ENCODE data around the gene GIMAP4. TPM values are rescaled to one million over a fixed set of nuclear protein-coding genes. Genes with fewer than 3 reads are reported as not detected.

The GIMAP4 gene
- total RNA-seq, 1 donor from 2014 or later: not detected

- DNase-seq (ENCODE audit: low read depth): no peak
- no peak for FAIRE-seq
- H3K4me3 ChIP-seq (ENCODE audit: low read depth, low read length): no peak overlapping the region
These were observed 28.9 kb upstream of the GIMAP4 start for GRCh38 chr7:150538259-150538658.

GRCh38 chr7:150553163-150553562, 14.0 kb upstream of the GIMAP4 start:
- H3K27me3 ChIP-seq (ENCODE audit: control insufficient read depth, insufficient read depth, low read length): no peaks in the 10 kb centered on the region
- TF ChIP-seq CTCF (IDR thresholded peaks at IDR 0.05; ENCODE audit: insufficient read depth, low read length, severe bottlenecking): no peak
- H3K36me3 ChIP-seq (ENCODE audit: control insufficient read depth, insufficient read depth, low read length): no peaks in the 10 kb centered on the region
- FAIRE-seq: no peak
- no peak overlapping the region for H3K4me3 ChIP-seq (ENCODE audit: low read depth, low read length)
- no peak for DNase-seq (ENCODE audit: low read depth)

More at GRCh38 chr7:150538259-150538658, 28.9 kb upstream of the GIMAP4 start:
- TF ChIP-seq CTCF (IDR thresholded peaks at IDR 0.05; ENCODE audit: insufficient read depth, low read length, severe bottlenecking): no peak
- no peaks in the 10 kb centered on the region for H3K36me3 ChIP-seq (ENCODE audit: control insufficient read depth, insufficient read depth, low read length)
- no peaks in the 10 kb centered on the region for H3K27me3 ChIP-seq (ENCODE audit: control insufficient read depth, insufficient read depth, low read length)

GRCh38 chr7:150556521-150557138, 10.6 kb upstream of the GIMAP4 start:
- Histone ChIP-seq H3K4me3 (ENCODE audit: low read depth, low read length) (no peak overlapping the region), H3K27me3 (ENCODE audit: control insufficient read depth, insufficient read depth, low read length) (no peaks in the 10 kb centered on the region)
- no peak for FAIRE-seq

GRCh38 chr7:150560486-150560885, 6.7 kb upstream of the GIMAP4 start:
- Histone ChIP-seq H3K4me3 (ENCODE audit: low read depth, low read length) (no peak overlapping the region), H3K27me3 (ENCODE audit: control insufficient read depth, insufficient read depth, low read length) (no peaks in the 10 kb centered on the region), H3K36me3 (ENCODE audit: control insufficient read depth, insufficient read depth, low read length) (no peaks in the 10 kb centered on the region)
- TF ChIP-seq CTCF (IDR thresholded peaks at IDR 0.05; ENCODE audit: insufficient read depth, low read length, severe bottlenecking): peak; percentile 10
- FAIRE-seq (no peak), DNase-seq (ENCODE audit: low read depth) (no peak)

More at GRCh38 chr7:150556521-150557138, 10.6 kb upstream of the GIMAP4 start:
- DNase-seq (ENCODE audit: low read depth): no peak
- no peaks in the 10 kb centered on the region for H3K36me3 ChIP-seq (ENCODE audit: control insufficient read depth, insufficient read depth, low read length)
- TF ChIP-seq CTCF (IDR thresholded peaks at IDR 0.05; ENCODE audit: insufficient read depth, low read length, severe bottlenecking): no peak

GRCh38 chr7:150562919-150563318, 4.3 kb upstream of the GIMAP4 start:
- Histone ChIP-seq H3K27me3 (ENCODE audit: control insufficient read depth, insufficient read depth, low read length) (no peaks in the 10 kb centered on the region), H3K36me3 (ENCODE audit: control insufficient read depth, insufficient read depth, low read length) (no peaks in the 10 kb centered on the region), H3K4me3 (ENCODE audit: low read depth, low read length) (no peak overlapping the region)
- FAIRE-seq: no peak
- no peak for TF ChIP-seq CTCF (IDR thresholded peaks at IDR 0.05; ENCODE audit: insufficient read depth, low read length, severe bottlenecking)
- no peak for DNase-seq (ENCODE audit: low read depth)

- FAIRE-seq (no peak), DNase-seq (ENCODE audit: low read depth) (no peak)
- H3K4me3 ChIP-seq (ENCODE audit: low read depth, low read length): no peak overlapping the region
- TF ChIP-seq CTCF (IDR thresholded peaks at IDR 0.05; ENCODE audit: insufficient read depth, low read length, severe bottlenecking): no peak
- H3K27me3 ChIP-seq (ENCODE audit: control insufficient read depth, insufficient read depth, low read length): no peaks in the 10 kb centered on the region
- H3K36me3 ChIP-seq (ENCODE audit: control insufficient read depth, insufficient read depth, low read length): no peaks in the 10 kb centered on the region
These were observed 3.2 kb upstream of the GIMAP4 start for GRCh38 chr7:150564006-150564405.
